HG02938 (cell line): ENCODE results near the gene SPECC1L.

Experiments
- ATAC-seq: cut with Tn5 transposase; IDR thresholded peaks from one replicate; pipeline ENCODE4 v1.9.1; 2021; ENCODE audit warnings: mild to moderate bottlenecking, moderate library complexity; ENCODE audit not compliant: unreplicated experiment

SPECC1L gene

DNA sequence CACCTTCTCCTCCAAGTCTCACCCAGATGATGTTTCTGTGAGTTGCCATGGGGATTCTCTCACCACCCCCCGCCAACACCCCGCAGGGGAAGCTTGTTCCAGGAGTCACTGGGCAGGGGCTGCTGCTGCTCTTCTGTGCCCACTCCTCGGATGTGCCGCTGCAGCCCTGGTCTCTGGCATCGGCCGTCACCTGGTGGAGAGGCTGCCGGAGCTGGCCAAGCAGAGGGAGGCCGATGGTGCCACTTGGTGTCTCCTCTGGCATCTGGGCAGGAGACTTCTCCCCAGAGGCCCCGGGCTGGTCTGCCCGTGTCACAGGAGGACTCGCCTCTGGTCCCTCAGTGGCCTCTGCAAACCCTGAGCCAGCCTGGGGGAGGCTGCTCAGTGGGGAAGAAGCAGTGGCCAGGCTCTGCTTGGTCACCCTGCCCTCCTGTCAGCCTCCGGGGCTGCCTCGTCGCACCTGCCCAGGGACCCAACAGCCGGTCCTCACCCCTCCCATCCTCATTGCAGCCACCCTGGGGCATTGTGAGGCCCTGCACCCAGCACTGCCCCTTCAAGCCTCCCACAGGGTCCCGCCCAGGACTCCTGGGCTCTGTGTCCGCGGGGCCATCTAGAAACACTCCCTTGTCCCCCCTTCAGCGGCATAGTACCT lies 156.3 kb downstream of the SPECC1L start:
- ATAC-seq: no peak

DNA sequence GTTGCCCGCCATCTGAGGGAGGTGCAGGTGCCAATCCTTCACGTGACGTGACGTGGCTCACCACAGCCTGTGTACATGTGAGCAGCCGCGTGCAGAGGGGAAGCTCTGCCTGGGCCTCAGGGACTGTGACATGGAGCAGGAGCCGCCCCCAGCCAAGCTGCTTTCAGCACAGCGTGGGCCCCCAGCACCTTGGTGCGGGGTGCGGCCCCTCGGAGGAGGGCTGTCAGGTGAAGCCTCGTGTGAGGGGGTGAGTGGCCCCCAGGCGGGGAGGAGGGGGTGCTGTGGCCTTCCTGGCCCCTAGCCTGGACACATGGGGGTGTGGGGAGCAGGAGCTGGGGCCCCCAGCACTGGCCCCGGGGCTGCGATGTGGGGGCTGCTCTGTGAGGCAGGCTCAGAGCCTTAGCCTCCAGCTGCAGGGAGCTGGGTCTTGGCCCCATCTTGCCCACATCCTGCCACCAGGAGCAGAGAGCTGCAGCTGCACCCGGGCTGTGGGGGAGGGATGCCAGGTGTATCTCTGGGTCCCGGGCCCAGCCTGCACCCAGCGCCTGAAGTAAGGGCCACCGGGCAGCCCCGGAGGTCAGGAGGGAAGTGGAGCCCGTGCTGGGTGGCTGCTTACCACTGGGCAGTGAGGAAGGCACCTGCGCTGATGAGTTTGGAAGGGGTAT lies 157.0 kb downstream of the SPECC1L start, which contains the start of gene ADORA2A:
Gene ADORA2A, plus strand, starts transcription at position 100 of the 665 bp plus-strand sequence. CDS start 5,806 bp downstream, outside the sequence.
- ATAC-seq: no peak

DNA sequence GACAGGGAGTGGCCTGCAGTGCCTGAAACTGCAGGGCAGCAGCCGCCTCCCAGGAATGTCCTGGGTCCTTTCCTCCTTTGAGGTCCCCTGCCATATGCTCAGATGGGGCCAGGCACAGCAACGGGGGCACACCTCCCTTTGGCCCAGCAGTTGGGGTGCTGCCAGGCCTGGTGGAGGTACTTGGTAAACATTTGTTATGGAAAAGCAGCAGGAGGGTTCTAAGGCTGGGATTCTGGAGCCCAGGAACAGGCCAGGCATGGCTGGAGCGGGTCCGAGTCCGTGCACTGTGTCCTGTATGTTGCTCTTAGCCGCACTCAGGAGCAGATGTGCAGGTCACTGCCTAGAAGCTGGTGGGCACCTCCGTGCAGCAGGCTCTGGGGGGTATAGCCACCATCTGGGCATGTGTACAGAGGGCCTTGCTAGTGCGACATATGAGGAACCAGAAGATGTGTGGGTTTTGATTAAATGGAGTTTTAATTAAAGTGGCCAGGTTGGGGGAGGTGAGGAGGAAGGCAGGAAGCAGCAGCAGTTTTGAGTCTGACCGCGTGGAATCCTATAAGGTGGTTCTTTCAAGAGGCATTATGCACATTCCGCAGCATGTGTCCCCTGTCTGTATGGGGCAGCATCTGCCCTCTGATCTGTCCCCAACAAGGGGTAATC lies 158.2 kb downstream of the SPECC1L start:
- ATAC-seq: no peak

DNA sequence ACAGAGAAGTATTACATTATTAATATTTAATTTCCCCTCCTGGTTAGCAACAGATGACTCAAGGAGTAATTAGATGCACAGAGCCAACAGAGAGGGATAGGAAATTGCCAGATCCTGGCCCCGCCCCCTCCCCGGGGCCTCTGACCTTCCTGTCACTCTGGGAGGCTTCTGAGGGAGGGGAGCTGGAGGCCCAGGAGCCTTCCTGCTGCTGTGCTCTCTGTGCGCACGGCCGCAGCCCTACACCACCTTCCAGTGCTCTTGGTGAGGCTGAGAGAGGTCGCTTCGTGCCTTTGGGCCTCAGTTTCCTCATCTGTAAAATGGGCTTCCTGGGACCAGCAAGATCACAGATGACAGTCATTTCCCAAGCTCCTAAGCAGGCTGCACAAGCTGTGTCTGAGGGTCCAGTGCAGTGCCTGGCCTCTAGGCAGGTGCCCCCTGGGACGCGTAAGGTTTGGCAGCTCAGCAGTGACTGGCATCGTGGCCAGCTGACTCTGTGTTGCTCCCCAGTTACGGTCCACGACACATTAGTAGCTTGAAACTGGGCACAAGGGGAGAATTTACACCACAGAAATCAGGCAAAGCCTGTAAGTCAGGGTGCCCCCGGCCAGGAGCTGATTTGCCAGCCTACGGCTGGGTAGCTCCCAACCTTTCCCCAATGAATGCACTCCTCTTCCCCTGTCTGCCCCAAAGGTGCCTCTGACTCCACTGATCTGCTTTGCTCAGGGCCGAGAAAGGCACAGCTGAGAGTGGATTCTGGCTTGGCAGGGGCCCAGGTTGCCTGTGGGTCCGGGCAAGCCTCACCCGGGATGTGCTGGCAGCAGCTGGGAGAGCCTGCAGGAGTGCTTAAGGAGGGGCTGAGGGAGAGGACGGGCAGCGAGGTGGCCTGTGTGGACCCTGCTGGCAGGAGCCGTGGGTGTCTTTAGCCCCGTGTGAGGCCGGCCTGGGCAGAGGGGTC lies 159.1 kb downstream of the SPECC1L start:
- ATAC-seq: no peak

DNA sequence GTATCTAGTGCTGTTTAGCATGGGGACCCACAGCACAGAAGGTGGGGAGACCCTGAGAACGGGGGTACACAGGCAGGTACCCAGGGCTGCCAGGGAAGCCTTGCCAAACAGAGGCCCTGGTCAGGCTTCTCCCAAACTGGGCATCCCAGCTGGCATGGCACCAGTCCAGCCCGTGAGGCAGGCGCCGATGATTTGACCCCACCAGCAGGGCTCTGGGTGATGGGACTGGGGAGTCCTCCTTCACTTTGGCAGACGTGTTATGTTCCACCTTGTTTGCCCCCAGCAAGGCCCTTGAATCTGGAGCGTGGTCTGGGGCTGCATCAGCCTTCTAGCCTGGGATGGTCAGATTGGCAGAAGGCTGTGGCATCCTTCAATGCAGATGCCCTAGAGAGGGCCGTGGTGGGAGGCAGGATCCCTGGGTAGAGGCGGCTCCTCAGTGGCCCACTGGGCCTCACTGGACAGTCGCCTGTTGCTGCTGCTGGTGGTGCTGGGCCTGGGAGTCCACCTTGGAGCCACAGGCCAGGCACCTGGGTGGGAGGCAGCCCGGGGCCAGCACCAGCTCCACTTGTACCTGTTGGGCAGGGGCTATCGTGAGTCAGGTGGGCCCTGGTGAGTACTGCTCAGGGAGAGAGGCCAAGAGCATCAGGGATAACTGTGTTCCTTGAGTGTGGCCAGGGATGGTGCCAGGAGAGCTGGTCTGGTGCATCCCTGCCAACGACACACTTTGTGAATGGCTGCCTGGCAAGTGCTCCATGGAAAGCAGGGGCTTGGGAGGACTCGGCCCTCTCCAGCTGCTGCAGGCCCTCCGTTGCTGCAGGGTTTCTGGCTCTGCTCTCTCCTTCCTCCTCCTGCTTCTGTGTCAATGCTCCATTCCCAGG lies 160.0 kb downstream of the SPECC1L start:
- no peak for ATAC-seq

DNA sequence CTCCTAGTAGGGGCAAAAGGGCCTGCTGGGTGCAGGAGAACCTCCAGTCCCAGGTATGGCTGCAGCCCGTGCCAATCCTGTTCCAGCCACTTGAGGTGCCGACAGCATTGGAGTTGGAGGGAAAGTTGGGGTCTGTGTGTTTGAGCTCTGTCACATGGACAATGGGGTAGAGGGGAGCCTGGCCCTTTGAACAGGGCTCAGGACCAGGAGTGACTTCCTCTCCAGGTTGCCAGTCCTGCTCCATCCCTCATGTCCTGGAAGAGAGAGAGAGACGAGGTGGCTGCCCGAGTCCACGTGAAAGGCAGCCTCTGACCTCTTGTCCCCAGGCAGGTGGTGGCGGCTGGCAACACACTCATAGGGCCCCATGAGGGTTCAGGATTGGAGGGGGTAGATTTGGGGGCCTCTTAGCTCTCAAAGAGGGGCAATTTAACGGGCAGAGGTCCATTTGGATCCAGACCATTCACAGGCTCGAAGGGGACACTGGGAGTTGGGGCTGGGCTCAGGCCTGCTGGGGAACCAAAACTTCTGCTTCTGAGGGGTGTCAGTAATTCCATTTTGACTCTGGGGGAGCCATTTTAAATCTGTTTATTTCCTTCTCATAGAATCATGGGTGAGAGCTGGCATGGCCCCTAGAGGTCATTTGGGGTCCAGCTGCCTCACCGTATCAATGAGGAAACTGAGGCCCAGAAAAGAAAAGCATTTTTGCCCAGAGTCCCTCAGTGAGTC lies 160.8 kb downstream of the SPECC1L start:
- ATAC-seq: no peak

DNA sequence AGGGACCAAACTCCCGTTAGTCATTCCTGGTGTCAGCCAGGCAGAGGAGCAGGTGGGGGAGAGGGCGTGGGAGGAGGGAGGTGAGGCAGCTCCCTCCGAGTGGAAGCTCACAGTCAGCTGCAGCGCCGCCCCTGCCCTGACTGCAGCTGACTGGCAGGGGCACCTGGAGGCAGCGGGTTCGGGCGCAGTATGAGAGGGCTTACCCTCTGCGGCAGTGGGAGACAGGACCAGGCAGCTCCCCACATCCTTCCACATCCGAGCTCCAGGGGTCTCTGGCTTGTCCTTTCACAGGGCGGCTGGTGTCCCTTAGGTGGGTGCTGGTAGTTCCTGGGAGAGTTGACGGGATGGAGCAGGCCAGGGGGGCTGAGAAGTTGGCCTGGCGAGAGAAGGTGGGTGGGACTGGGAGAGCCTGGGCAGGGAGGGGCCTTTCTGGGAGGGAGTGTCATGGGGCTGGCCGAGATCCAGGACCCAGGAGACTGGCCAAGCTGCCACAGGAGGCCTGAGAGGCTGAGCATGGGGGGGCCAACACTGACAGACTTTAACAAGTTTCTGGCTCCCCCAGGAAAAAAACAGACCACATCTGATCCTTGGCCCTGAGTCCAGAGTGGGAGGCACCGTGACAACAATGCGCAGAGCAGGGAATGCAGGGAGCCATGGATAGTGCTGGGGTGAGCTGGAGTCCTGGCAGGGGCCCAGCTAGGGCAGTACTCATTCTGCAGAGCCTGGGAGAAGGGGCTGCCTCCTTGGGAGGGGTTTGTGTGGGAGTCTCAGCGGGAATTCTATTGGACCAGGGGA lies 161.6 kb downstream of the SPECC1L start:
- ATAC-seq: no peak

DNA sequence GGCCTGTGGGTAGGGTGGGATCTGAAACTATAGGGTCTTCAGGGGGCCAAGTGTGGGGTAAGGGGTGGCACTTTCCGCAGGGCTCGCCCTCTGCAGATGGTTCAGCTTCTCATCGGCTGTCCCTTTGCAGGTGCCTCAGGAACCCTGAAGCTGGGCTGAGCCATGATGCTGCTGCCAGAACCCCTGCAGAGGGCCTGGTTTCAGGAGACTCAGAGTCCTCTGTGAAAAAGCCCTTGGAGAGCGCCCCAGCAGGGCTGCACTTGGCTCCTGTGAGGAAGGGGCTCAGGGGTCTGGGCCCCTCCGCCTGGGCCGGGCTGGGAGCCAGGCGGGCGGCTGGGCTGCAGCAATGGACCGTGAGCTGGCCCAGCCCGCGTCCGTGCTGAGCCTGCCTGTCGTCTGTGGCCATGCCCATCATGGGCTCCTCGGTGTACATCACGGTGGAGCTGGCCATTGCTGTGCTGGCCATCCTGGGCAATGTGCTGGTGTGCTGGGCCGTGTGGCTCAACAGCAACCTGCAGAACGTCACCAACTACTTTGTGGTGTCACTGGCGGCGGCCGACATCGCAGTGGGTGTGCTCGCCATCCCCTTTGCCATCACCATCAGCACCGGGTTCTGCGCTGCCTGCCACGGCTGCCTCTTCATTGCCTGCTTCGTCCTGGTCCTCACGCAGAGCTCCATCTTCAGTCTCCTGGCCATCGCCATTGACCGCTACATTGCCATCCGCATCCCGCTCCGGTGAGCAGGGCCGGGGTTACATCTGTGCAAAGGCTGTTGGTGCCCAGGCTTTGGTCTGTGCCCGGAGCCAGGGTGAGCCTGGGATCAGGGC lies 162.6 kb downstream of the SPECC1L start:
- no peak for ATAC-seq

DNA sequence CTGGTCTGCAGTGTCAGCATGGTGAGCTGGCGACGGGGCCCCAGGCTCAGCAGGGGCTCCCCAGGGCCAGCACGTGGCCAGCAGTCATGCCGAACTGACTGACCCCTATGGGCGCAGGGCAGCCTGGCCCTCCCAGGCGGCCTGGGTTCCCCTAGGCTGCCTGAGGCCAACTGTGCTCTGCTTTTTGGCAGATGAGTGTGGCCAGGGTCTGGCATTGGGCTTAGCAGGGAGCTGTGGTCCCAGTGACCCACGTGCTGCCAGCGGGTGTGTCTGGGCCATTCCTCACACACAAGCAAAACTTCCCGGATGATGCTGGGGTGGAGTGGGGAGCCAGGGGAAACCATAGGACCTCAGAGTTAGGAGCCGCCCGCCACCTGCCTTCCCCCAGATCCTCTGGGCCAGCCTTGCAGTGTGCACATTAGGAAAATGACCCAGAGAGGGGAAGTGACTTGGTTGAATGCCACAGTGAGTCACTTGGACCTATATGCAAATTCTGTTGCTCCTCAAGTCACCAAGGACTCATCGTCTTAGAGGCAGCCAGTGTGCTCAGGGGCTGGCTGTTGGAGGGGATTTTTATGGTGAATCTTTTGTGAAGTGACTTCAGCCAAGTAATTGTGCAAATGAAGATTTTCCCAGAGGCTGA lies 163.3 kb downstream of the SPECC1L start:
- peak; percentile 69 for ATAC-seq

DNA sequence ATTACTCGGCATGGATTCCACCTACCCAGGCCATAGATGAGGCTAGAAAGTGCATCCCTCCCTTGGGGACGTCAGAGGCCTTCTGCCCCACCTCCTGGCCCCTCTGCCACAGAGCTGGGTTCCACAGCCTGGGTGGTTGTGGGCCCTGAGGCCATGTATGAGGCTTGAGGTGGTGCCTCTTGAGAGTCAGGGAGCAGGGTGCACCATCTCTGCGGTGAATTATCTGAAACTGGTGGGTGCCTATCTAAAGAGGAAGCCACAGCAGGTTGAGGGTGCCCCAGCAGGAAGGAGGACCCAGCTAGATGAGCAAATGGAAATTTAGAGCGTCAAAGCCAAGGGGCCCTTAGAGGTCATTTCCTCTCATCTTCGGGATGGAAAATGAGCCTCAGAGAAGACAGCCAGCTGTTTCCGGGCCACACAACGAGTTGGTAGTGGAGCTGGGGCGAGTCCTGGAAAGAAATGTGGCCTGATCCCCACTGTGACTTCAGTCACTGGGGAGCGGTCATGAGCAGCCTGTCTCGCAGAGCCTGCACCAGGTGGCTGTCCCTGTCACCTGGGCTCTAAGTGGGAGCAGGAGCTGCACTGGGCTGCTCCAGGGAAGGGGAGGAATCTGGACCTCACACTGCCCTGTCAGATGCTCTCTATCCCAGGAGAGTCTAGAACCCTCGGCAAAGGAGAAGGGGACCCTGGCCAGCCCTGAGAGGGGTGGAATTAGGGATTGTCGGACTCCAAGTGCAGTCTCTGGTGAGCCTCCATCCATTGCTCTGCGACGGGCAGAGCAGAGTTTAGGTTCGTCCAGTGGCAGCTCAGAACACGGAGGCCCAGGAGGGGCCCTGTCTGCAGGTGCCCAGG lies 164.1 kb downstream of the SPECC1L start:
- ATAC-seq: peak; percentile 46

DNA sequence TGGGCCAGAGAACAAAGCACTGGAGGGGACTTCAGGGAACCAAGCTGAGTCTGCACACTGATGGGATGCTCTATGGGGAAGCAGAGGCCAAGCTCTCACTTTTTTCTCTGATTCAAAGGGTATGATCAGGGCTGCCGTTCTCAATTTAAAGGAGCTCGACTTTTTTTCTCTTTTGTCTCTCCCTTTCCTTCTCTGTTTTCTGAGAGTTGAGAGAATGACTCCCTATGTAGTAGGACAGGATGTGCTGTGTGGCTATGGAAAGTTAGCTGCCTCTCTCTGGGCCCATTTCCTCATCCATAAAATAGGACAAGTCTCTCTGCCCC lies 164.7 kb downstream of the SPECC1L start:
- ATAC-seq: no peak

DNA sequence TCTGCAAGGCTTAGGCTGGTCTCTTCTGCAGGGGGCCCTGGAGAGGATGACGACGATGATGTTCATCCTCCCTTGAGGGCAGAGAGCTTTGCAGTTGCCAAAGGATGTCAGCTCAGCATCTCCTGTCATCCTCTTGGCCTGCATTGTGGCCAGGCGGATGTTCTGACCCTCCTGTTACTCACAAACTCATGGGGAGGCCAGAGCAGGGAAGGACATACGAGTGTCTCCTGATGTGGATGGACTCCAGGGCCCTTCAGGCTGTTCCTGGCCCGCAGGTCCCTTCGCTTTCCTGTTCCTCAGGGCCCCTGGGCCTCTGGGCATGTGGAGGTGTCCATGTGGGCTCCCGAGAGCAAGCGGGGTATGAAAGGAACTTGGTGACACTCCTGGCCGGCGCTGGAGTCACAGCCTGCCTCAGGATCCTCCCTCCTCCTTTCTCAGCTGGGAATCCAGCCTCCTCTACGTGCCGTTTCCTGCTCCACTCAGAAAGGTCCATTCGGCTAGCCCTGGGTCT lies 165.3 kb downstream of the SPECC1L start:
- no peak for ATAC-seq

DNA sequence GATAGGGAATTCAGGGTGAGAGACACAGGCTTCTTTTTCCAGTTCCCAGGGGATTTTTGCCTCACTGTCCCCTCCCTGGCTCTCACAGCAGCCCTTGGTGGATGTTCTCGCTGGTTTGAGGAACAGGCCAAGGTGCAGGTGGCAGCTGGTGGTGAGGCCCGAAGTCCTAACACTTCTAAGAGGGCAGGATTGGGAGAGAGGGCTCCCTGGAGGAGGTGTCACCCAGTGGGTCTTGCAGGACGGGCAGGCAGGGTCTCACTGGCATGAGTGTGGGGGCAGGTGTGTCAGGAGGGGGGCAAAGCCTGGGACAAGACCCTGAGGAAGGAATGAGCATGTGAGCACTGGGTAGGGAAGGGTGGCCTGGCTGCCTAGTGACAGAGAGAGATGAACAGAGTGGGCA lies 165.9 kb downstream of the SPECC1L start:
- ATAC-seq: no peak

DNA sequence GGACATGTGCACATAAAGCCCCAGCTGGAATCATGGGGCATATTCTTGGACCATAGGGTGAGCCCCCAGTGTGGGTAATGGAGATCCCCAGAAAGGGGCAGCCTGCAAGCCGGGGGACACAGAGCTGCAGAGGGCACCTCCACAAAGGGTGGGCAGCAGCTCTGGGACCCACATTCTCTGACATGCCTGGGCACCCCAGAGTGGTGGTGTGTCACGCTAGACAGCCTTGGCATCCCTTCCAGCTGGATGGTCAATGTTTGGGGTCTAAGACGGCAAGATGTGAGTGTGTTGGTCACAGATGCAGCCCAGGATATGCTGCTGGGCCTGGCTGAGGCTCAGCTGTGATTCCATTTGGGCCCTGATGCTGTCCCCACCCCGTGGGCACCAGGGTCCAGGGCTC lies 166.5 kb downstream of the SPECC1L start:
- no peak for ATAC-seq

DNA sequence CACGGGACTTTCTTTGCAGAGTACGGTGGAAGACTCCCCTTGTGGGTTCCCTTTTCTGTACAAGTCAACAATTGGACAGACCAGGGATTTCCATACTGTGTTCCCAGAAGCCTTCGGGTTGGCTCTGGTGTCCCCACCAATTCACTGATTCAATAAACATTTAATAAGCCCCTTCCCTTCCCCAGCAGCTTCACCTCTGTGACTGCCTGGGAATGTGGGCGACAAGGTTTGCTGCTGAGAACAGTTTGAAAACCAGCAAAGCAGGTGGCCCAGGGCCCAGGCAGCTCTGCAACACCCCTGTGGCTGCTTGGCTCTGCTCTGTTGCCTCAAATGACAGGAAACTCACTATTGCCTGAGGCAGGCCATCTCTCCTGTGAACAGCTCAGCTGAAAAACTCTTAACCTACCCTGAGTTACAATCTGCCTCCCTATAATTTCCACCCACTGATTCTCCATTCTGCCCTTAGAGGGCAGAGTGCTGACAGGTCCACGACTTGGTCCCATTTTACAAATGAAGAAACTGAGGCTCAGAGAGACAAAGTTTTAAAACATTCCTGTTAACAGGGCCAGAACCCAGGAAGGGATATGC lies 167.2 kb downstream of the SPECC1L start:
- no peak for ATAC-seq

DNA sequence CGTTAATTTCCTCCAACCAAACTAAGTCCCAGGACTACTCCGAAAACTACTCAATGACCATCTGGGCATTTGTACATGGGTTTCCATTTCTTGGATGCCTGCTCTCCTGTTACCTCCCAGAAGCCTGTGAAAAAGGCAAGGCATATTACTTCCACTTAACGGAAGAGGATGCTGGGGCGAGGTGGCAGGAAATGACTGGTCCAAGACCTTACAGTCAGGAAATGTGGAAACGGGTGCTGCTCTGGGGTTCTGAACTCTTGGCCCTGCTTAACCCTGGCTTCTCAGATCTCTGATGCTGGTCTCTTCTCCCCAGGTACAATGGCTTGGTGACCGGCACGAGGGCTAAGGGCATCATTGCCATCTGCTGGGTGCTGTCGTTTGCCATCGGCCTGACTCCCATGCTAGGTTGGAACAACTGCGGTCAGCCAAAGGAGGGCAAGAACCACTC lies 169.7 kb downstream of the SPECC1L start:
- no peak for ATAC-seq
